Renal cortex interstitium (tissue), 15 donors: ENCODE results near the gene KRT3. TPM values are rescaled to one million over a fixed set of nuclear protein-coding genes. Genes with fewer than 3 reads are reported as not detected.

ENCODE experiments used
- DNase-seq, 11 donors: peaks; one replicate each; pipeline ENCODE4 v3.0.0-alpha.2; 2013; ENCODE audit warnings: low read depth in 9 of 11, low spot score in 4 of 11; ENCODE audit errors: extremely low read depth in 1 of 11
- long read RNA-seq, 16 experiments: transcript quantifications; one replicate each; lab custom pipeline, GENCODE V29; 2026
- polyA plus RNA-seq, 3 donors: library from polyadenylated mRNA; unstranded; fragments of 120-200 nt; gene quantifications; one replicate each; pipeline ENCODE4 v1.2.1, GENCODE V29; 2013; ENCODE audit not compliant: insufficient read length in 3 of 3

KRT3 gene
- not detected for polyA plus RNA-seq
- long read RNA-seq, donor 1: 0 reads
- long read RNA-seq, donor 2: 0 reads
- long read RNA-seq, donor 3: 0 reads
- long read RNA-seq, donor 4: 0 reads
- long read RNA-seq, donor 5: 0 reads
- long read RNA-seq, donor 6: 0 reads
- long read RNA-seq, donor 7: 0 reads
- long read RNA-seq, donor 8: 0 reads
- long read RNA-seq, donor 9: 0 reads
- long read RNA-seq, donor 10: 0 reads
- long read RNA-seq, donor 11: 0 reads
- long read RNA-seq, donor 12: 0 reads
- long read RNA-seq, donor 13: 0 reads
- long read RNA-seq, donor 14: 0 reads
- long read RNA-seq, donor 15: 0 reads
- long read RNA-seq, donor 16: 0 reads

DNA sequence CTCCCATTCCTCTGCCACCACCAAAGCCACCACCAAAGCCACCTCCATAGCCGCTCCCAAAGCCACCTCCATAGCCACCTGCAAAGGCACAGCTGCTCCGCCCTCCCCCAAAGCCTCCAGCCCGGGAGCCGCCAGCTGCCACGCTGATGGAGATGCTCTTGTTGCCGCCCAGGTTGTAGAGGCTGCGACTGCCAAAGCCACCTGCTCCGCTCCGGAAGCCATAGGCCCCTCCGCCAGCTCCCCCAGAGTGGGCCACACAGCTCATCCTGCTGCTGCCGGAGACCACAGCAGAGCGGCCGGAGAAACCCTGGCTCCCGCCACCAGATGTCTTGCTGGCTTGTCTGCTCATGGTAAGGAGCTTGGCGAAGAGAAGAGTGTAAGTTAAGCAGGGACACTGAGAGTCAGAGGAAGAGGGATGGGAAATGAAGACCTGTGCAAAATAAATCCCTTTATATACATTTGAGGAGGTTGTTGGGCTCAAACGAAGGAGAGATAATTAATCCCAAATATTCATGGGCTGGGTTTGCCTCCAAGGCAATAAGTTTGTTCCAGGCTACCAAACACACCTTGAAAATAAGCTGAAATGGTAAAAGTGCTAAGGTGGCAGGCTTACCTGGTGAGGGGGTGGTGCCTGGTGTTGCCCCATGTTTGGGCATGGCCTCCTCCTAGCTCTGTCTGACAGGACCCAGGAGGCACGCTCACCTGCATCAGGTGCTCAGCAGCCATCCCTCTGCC lies at the start of gene KRT3:
KRT3 (minus strand) TSS at position 424 of the 735 bp plus-strand sequence; CDS start at position 349, 75 bp downstream.
- DNase-seq: no peak

DNA sequence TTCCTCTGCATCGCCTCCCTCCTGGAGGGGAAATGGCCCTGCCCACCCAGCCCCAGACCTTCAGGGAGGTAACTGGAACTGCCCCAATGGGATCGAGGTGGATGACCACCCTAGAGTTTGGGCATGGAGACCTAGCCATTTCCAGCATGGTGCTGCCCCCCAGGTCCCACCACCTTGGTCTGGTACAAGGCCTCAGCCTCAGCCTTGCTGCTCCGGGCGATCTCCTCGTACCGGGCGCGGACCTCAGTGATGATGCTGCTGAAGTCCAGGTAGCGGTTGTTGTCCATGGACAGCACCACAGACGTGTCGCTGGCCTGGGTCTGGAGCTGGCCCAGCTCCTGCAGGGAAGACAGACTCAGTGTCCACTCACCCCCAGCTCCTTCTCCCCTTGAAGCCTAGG lies 48.5 kb upstream of the KRT3 start:
- DNase-seq: no peak

DNA sequence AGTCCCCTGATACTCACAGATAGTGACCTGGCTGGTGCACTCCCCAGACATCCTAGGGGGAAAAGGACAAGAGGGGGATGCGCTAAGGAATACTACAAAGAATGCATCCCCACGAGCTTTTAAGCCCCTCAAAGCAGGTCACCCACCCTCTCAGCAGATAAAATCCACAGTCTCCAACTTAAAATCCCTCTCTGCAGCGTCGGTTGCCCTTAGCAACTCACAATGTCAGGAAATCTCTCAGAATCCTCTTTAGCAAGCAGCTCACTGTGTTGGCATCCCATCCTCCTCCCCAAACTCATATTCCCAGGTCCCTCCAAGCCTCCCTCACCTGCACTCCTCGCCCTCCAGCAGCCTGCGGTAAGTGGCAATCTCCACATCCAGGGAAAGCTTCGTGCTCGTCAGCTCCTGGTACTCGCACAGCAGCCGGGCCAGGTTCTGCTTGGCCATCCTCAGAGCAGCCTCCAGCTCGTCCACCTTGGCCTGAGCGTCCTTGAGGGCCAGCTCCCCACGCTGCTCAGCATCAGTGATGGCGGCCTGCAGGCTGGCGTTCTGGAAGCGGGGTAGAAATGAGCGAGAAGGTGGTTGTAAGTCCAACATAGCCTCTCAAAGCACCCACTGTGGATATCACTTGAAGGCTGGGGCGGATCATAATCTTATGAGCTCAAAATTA lies 43.7 kb upstream of the KRT3 start:
- no peak for DNase-seq

DNA sequence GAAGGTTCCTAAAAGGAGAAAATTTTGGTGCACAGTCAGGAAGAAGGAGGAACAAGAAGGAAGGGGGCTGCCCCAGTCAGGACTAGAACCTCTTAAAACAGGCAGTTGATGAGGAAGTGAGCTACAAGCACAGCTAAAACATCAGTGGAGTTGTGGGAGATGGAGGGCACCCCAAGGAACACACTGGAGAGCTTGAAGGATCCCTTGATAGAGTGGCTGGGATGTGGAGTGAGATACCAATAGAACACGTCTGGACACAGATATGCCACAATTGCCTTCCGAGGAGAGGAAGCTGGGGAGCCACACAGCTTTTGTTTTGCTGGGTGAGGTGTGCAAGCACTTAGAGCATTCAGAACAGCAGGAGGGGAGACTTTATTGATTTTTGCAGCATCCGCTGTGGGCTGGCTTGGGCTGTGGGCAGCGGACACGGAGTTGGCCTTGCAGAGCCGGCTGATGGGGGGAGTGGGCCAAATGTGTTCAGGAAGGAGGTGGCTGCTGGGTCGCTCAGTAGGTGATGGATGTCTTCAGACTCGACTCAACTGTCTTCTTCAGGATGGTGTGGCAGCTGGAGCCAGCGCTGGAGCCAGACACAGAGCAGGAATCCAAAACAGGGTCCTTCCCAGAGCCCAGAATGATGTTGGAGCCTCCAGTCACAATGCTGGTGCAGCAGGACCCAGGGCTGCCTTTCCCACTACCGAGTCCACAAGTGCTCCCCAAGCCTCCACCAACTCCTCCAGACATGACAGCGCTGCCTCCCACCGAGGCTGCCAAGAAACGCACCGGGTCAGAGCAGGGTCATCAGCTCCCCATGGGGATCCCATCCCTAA lies 42.9 kb upstream of the KRT3 start:
- DNase-seq: no peak

DNA sequence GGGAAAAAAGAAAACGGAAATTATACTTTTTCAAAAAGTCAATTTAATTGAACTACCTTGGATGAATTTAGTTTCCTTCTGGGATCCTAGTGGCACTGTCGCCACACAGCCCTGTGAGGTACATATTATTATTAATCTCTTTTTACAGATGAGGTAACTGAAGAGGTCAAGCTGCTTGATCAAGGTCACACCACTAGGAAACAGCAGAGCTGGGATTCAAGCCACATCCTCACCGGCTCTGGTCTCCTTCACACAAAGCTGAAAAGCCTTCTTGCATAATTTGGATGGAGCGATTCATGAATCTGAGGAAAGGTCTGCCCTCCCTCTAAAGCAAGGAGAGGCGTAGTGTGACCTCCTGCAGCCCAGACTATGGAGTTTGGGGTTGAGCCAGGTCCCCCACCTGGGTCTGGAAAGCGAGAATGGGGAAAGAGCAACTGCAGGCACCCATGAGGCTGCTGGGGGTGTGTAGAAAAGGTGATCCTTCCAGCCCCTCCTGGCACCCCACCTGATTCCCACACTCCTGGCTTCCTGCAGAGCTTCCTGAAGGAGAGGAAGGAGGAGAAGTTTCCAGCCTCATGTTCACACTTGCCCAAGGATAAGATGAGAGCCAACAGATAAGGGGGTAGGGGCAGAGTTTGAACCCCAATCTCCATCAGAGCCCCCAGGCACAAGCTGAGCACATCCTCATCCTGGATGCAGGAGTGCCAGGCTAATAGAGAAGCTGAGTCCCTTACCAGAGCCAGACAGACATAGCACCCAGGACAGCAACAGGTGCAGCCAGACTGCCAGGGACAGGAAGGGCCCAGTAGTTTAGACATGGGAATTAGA lies 42.1 kb upstream of the KRT3 start:
- DNase-seq: no peak

DNA sequence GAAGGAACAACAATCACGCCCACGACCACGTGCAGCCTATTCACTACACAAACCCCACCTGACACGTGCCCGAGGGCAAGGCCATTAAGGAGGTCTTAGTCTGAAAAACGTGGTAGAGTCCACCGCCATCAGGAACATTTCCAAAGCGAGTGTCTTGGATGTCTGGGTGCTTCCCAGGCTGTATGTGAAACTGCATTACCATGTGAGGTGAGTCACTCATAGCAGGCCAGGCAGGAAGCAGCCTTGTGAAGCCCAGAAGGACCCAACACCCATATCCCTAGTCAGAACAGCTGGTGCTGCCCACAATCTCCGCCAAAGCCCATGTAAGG lies 41.5 kb upstream of the KRT3 start:
- DNase-seq: no peak

DNA sequence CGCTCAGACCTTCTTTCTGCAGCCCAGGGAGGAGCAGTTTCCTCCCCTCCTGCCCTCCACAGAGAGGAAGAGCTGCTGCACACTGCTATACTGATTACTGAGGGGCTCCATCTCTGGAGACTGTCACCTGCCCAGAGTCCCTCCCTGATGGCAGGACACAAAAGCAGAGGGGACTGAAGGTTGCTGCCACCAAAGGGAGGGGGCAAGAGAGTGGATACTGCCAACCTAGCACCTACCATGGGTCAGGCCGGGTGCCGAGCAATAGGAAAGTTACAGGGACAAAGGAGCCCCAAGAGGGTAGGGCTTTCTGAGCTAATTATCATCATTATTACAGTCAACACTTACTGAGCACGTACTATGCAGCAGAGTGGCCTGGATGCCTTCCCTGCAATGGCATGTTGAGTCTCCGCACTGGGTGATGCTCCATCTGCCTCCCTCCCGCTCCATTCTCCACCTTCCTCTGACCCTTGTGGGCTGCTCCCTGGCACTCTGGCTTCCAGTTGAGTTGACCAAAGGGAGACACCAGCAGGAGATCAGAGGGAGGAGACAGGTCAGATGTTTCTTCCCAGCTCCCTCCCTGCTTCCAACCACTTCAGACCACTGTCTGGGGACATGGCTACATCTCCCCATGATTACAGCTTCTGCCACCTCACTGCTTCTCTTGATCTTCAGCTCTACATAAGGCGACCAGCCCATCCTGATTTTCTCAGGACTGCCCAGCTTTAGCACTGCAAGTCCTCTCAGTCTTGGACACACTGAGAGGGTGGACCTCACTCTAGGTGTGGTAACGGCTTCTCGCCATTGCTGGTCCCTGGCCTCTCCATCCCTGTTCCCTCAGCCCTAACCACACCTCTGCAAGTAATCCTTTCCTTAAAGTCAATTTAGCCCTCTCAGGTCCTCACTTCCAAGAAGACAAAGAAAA lies 40.8 kb upstream of the KRT3 start:
- DNase-seq: no peak

DNA sequence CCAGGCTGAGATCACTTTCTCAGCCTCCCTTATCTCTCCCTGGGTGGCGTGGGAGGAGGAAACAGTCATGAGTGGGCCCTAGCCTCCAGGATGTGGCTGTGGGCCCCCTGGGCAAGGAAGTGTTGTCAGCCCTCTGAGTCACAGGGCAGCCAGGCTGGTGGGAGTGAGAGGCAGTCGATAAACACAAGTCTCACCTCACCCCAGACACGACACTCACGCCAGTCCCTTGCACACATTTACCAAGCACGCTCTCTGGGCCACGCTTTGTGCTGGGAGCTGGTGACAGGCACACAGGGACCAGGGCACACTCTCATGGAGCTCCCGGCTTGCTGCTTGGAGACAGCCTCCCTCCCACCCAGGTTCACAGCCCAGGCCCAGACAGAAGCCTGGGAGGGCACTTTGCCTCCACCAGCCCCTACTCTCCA lies 40.1 kb upstream of the KRT3 start:
- no peak for DNase-seq

DNA sequence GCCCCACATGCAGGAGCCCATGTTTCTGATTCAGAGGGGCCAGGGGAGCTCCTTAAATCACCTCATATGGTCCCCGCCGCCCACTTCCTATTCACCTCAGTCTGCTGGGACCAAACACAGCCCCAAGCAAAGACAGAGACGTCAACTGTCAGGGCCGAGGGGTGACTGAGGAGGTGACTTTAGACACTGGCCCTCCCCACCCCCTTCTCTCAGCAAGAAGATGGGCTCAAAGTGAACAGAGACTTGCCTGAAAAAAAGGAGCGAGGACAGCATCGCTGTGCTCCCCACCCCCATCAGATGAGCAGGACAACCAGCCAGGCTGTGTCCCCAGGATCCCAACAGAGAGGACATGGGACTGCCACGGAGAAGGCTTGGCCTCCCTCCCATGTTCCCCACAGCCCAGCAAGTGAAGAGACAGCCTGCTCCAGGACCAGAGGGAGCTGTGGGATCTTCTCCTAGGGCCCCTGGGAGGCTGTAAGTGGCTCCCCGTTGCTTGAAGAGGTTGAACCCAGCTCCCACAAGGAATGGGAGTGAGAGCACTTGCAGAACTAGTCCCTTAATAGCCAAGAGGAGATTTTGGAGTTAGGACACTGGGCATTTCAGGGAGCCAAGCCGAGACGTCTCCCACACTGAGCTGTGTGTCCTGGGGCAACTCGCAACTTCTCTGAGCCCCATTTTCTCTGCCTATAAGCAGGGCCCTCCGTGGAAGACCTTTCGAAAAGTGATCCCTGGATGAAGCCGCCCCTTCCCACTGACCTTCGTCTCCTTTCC lies 39.5 kb upstream of the KRT3 start:
- DNase-seq: no peak

DNA sequence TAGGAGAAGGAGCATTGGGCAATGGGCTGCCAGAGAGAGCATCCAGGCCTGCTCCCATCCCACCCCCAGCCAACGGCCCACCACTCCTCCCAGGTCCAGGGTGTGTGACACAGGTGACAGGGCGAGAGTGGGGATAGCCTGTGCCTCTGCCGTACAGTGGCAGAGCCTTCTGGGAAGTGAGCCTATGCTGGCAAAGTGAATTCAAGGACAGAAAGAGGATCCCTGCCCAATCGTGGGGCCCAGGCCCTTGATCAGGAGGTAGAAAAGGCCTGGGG lies 38.7 kb upstream of the KRT3 start:
- no peak for DNase-seq

DNA sequence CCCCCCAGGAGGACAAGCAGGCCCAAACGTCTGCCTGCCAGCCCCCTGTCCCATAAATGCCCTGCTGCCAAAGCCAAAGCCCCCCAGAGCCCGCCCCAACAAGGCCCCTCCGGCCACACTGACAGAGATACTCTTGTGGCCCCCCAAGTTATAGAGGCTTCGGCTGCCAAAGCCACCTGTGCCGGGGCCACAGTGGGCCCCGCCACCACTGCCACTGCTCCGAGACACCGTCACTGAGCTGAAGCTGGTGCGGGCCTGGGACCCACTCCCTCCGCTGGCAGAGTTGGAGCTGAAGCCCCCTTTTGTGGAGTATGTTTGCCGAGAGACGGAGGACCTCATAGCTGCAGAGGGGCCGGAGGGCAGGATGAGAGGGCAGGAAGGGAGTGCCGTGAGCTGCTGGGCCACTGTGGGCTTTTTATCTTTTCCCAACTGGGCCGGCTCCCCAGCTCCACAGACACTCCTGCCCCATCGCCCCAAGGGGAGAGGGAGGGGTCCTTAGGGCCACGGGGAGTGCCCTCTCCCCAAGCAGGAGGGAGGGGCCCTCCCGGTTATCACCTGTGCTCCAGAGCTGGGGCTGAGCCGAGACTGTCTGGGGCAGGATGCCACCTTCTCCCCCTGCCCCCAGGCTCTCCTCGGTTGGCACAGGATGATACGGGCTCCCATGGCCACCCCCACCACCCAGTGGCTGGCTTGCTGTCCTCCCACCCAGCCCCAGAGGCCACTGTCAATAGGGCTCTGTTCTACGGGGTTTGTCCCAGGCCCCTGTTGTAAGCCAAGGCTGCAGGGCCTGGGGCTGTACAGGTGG lies 38.2 kb upstream of the KRT3 start, which contains the start of gene KRT79:
KRT79 (minus strand) TSS at position 390 of the 805 bp plus-strand sequence; CDS start at position 339, 51 bp downstream.
- no peak for DNase-seq

DNA sequence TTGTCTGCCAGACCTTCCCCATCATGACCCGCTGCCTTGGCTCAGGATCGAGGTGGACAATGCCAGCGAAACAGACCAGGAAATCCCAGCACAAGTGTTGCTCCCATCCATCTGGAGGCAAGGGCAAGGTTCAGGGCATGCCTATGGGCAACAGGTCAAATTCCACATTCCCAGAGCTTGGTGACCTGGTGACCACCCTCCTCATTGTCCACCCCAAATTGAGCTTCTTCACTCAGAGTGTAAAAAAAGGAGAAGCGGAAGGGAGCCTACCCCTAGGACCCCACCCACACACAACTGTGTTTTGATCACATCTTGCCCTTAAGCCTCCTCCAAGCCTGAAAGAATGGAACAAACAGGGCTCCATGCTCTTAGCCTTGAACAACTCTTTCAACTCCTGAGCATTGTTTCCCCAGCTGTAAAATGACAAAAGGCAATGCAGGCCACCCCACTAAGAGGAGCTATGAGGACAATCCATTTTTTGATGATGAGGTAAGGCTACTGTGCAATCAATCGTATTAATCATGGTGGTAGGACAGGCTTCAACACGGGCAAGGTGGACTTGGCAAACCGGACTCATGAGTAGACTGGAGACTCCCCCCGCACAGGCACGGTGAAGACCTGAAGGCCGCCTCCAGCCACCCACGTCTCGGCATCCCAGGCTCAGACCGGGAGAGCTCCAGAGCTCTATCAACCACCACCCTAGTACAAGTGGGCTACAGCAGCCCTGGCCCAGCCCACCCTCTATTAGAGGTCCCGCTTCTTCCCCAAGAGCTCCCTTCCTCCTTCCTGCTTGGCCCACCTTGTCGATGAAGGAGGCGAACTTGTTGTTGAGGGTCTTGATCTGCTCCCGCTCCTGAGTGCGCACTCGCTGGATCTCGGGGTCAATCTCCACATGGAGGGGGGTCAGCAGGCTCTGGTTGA lies 37.3 kb upstream of the KRT3 start:
- DNase-seq: no peak

DNA sequence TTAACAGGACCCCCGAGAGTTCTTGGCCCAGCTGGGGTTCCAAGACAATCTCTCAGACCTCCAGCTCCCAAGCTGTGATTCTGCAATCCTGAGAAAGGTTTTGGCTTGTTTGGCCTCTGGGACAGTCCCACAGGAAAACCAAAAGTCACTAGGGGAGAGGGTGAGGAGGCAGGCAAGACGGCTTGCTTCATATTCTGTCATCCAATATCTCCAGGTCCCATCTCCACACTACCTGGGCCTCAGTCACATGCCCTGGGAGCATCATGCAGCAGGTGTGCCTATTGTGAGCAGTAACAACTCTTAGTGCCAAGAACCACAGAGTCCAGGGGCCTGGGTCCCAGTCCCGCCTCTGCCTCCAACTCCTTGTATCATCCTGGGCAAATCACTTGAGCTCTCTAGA lies 36.5 kb upstream of the KRT3 start:
- DNase-seq: no peak

DNA sequence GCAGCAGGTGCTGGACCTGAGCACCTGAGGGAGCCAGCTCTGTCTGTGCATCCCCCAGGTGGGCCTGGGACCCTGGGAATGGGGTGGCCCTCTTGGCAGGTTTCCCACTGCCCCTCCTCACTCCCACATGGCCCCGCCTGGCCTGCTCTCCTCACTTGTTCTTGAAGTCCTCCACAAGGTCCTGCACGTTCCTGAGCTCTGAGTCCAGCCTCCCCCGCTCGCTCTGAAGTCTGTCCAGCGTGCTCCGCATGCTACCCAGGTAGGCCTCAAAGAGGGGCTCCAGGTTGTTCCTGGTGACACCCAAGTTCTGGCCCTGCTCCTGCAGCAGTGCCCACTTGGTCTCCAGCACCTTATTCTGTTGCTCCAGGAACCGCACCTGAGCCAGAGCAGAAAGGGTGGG lies 35.3 kb upstream of the KRT3 start:
- no peak for DNase-seq
